GM18507 (cell line): ENCODE measurements around the gene ARAP3.

Experiments
- DNase-seq: peaks from one replicate; pipeline ENCODE4 v3.0.0; 2011; ENCODE audit warnings: low read depth; ENCODE audit not compliant: insufficient read length; ENCODE audit errors: extremely low spot score
- FAIRE-seq: peaks from 2 replicates; lab custom pipeline; 2011; peaks lifted over from hg19 to GRCh38; lab: Jason Lieb, UNC

ARAP3 gene

DNA sequence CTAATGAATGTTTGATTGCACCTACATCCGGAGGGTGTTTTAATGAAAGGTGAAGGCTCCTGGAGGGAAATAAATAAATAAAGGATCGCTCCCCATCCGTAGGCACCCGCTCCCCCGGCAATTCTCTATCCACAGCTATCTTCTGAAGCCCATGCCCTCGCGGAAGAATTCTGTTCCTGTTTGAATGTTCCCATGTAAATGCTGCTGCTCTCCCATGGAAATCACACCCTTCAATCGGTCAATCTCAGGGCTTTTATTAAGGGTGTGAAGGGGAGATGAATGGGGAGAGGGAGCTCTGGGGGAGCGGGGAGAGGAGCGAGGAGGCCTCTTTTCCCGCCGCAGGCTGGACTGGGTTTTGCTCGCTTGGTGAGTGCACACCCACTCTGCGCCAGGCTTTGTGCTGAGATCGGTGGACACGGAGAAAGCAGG is 21.1 kb upstream of the ARAP3 start:
- no peak for DNase-seq
- no peak for FAIRE-seq

GRCh38 chr5:141701360-141702119 is 19.5 kb upstream of the ARAP3 start:
- peak; percentile 74 for FAIRE-seq
- DNase-seq = no peak

GRCh38 chr5:141697586-141697985 is 15.6 kb upstream of the ARAP3 start:
- DNase-seq (no peak), FAIRE-seq (no peak)

GRCh38 chr5:141696431-141696830 is 14.4 kb upstream of the ARAP3 start:
- no peak for FAIRE-seq
- no peak for DNase-seq

- DNase-seq (no peak), FAIRE-seq (no peak)
Observed at GRCh38 chr5:141695627-141696215, 13.7 kb upstream of the ARAP3 start.

GRCh38 chr5:141694479-141694878 is 12.4 kb upstream of the ARAP3 start:
- no peak for FAIRE-seq
- no peak for DNase-seq

DNA sequence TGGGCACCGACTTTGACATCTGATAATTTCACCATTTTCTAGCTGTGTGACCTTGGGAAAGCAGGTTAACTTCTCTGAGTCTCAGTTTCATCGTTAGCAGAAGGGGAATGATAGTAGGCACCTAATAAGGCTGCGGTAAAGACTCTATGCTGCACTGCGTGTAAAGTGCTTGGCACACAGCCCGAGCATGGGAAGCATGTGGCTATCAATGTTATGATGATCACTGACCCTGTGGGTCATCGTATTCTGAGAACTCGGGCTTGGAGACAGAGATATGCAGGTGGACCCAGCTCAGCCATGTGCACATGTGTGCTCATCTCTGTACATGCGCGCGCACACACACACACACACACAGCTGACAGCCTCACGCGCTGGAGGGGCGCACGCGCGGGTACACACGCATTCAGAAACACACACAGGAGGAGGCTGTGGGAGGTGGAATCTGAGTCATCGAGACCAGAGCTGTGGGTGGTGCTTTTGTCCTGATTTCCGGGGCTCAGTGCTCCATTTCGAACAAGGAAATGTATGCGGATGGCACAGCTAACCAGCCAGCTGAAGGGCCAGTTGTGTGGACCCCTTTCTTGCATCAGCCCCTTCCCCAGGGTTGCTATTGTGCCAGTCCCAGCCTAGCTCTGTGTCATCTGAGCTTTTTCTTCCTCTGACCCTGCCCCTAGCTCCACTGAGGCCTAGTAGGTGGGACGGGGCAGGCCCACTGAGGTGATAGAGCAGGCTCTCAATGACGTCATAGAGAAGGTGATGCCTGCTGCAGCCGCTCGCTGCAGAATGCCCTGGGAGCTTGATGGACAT is 11.1 kb upstream of the ARAP3 start:
- no peak for FAIRE-seq
- no peak for DNase-seq

- DNase-seq = no peak
- no peak for FAIRE-seq
Observed at GRCh38 chr5:141692533-141692888, 10.5 kb upstream of the ARAP3 start.

- DNase-seq (peak; percentile 75), FAIRE-seq (peak; percentile 82)
Observed at GRCh38 chr5:141691867-141692532, 10.0 kb upstream of the ARAP3 start.

DNA sequence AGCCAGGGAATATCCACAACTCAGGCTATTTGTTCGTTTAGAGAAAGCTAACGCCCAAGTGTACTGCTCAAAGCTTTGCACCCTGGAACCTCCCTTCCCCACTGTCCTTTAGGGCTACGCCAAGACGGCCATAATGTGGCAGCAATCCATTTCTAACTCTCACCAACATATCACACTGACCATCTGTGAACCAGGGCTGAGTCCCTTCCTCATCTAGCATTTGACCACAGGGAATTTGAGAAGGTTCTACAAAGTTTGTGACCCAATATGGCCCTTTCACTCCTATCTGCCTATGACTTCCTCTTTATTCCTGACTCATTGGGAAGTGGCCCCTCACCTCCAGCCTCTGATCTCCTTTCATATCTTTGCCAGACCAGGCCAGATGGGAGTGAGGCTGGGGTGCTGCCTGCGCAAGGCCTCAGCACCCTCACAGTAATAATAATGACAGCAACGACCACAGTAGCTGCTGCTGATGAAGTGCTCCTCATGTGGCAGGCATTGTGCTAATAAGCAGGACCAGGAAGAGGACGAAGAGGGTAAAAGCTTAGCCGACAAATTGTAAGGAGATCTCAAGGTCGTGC is 9.3 kb upstream of the ARAP3 start:
- DNase-seq (no peak), FAIRE-seq (no peak)

- DNase-seq (no peak), FAIRE-seq (no peak)
Observed at GRCh38 chr5:141686648-141687416, 4.8 kb upstream of the ARAP3 start.

- no peak for FAIRE-seq
- no peak for DNase-seq
Observed at GRCh38 chr5:141685591-141685990, 3.6 kb upstream of the ARAP3 start.

DNA sequence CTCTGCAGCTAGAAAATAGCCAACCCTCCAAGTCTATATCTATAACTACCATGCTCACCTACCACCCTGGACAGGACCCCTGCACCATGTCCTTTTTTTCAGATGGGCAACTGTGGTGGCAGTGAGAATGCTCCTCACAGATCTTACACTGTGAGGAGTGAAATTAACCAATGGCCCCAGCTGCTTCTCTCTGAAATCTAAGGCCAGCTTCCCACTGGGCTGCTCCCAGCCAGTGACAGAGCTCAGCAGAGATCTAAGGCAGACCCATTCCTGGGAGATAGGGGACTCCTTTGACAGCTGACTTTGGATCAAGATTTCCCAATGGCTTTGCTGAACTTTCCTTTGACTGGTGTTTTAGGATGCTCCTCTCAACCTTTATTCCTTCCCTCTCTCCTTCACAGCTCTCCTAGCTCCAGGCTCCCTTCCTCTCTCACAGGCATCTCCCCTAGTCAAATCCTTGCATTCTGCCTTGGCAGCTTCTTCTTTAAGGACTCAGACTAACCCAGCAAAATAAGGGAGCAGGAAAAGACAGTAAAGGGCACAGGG is 1.6 kb upstream of the ARAP3 start:
- FAIRE-seq (no peak), DNase-seq (no peak)

GRCh38 chr5:141681295-141681694 is 735 bp downstream of the ARAP3 start:
- DNase-seq (no peak), FAIRE-seq (no peak)

- FAIRE-seq = no peak
- no peak for DNase-seq
Observed at GRCh38 chr5:141680751-141681201, 1.3 kb downstream of the ARAP3 start.

GRCh38 chr5:141680178-141680577 is 1.9 kb downstream of the ARAP3 start:
- FAIRE-seq = no peak
- no peak for DNase-seq

DNA sequence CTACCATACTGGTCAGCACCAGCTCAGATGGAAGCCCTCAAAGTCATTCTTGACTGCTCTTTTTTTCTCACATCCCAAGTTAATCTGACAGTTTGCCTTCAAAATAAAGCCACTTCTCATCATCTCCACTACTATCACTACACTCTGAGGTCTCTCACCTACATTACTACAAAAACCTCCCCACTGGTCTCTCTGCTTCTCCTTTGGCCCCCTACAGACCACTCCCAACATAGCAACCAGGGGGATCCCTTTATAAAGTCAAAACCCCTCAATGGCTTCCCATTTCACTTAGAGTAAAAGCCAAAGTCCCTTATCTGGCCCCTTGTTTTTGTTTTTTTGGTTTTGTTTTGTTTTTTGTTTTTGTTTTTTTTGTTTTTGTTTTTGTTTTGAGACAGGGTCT is 4.6 kb downstream of the ARAP3 start:
- FAIRE-seq (no peak), DNase-seq (no peak)

GRCh38 chr5:141675672-141676071 is 6.4 kb downstream of the ARAP3 start:
- FAIRE-seq (no peak), DNase-seq (no peak)

- no peak for DNase-seq
- no peak for FAIRE-seq
Observed at GRCh38 chr5:141674747-141675146, 7.3 kb downstream of the ARAP3 start.
